COLO668 (cell line): Measurements from ENCODE around the gene LRRK2.
A peak's percentile ranks its signal among the peaks of the same experiment; 100 is the strongest.
"Not testable (repeated sequence)": the region's sequence is repeated elsewhere in the genome, so short reads cannot be mapped to it uniquely, and the experiment has no call there.

ENCODE experiments used
- DNase-seq: peaks from one replicate; lab custom pipeline; 2025; ENCODE audit not compliant: unreplicated experiment; lab: John Stamatoyannopoulos, UW

LRRK2 gene

DNA sequence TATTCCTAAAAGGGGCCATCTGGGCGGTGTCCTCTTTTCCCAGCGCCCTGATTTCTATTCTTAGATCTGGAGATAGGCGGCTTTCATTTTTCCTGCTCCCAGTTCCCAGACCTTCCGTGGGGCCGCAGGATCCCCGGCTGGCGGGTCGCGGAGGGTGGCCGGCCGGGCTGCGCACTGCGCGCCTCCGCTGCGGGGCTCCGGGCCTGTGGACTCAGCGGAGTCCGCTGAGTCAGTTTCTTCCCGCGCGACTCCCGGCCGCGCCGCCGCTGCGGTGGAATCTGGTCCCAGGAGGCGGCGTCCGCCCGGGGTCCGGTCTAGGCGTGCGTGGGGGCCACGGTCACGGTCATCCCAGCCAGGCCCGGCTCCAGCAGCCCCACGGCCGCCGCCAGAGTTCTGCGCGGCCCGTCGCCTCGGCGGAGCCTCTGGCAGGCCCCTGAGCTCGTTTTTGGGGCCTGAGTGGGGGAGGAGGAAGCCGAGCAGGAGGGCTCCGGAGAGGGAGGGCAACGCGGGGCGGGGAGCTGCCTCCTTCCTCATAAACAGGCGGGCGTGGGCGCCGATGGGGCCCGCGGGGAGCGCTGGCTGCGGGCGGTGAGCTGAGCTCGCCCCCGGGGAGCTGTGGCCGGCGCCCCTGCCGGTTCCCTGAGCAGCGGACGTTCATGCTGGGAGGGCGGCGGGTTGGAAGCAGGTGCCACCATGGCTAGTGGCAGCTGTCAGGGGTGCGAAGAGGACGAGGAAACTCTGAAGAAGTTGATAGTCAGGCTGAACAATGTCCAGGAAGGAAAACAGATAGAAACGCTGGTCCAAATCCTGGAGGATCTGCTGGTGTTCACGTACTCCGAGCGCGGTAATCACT lies at the start of gene LRRK2:
TSS of gene LRRK2 (plus strand) at position 559 of the 853 bp plus-strand sequence. CDS start at position 694, 135 bp downstream.
- peak; percentile 31 for DNase-seq

DNA sequence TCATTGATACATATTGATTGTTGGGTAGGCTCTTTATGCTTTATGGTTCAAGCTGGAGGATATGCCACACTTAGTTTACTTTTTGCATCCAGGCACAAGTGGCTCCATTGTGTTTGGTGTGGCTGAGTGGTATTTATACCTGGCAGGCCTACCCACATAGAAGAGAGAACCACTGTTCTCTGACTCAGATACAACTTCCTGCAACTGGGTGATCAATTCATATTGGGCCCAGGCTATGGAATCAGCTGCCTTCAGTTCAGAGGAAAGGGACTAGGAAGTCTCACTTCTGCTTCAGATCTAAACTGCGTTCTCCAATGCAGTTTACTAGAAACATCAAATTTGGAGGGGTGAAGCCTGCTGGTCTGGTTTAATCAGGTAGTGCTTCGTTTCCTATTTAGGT lies 49.8 kb upstream of the LRRK2 start:
- DNase-seq = no peak

DNA sequence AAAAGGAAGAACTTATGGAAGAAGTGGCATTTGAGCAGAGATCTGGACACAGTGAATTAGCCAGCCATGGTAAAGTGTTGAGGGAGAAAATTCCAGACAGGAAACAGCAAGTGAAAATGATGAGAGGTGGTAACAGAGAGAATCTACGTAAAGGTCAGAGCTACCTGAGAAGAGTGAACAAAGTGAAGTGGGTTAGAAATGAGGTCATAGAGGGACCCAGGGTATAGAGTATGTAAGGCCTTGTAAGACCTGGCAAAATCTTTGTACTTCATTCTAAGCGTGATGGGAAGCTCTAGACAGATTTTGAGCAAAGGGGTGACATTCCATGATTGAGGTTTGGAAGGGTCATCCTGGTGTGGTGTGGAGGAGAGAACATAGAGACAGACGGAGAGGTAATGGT lies 49.3 kb upstream of the LRRK2 start:
- no peak for DNase-seq

DNA sequence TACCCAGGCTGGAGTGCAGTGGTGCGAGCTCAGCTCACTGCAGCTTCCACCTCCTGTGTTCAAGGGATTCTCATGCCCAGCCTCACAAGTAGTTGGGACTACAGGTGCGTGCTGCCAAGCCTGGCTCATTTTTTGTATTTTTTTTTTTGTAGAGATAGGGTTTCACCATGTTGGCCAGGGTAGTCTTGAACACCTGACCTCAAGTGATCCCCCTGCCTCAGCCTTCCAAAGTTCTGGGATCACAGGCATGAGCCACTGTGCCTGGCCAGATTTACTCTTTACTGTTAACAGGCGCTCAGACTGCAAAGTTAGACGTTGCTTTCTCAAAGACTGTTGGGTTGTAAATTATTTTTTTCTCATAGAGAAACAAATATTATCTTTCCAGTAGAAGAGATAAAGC lies 46.1 kb upstream of the LRRK2 start:
- DNase-seq = no peak

DNA sequence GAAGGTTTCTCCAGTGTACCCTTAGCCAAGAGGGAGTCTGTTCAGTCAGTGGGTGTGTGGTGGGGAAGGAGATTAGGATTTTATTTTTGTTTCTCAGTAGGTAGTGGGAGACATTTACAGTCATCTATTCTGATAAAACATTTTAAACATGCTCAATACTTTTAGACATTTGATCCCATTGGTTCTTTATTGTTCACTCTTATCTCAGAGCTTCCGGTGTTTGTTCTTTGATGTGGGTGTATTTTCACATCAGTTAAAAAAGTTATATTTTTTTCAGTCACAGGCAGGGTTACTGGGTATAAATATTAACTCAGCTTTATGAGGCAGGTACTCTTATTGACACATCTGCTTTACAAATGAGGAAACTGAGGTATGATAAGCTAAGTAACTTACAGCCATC lies 43.3 kb upstream of the LRRK2 start:
- DNase-seq = no peak

DNA sequence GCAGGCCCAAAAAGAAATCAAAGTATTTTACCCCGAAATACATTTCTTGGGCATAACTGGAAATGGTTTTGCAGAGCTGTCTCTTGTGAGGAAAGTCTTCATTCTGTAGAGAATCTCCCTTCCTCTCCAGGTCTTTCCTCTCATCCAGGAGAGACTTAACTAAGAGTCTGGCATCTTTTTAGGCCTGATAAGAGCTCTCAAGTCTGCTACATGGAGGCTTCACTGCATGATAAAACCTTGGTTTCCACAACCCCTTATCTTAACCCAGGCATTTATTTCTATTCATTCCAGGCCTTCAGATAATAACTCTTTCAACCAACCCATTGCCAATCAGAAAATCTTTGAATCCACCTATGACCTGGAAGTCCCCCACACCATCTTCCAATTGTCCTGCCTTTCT lies 41.1 kb upstream of the LRRK2 start:
- no peak for DNase-seq

DNA sequence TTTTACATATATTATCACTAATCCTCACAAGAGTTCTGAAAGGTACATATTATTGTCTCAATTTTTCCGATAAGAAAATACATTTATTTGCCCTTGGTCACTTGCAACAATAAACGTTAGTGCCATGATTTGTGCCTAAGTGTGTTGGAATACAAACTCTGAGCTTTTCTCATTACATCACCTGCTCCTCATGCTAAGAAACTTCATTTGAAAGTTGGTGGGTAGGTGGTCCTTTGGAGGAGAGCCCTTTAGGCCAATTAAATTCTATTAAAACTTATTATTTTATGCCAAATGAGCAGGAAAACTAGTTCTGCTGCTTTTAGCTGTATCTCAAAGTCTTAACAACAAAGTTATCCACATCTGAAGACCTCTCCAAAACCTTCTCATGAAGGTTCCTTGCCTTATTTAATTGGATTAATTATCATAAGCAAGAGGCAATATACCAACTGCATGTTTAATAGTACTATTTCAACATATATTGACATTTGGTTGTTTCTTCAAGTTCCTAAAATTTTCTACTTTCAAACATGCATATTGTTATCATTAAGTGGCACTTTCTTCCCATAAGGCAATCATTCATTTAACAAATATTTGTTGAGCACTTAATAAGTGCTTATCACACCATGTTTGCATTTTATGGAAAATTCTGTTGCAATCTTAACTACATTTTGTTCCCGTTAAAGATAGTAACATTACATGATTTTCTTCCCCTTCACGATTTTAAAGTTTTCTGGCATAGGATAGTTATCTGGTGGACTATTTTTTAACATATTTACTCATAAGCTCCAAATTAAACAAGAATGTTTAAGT lies 40.1 kb upstream of the LRRK2 start:
- DNase-seq = no peak

DNA sequence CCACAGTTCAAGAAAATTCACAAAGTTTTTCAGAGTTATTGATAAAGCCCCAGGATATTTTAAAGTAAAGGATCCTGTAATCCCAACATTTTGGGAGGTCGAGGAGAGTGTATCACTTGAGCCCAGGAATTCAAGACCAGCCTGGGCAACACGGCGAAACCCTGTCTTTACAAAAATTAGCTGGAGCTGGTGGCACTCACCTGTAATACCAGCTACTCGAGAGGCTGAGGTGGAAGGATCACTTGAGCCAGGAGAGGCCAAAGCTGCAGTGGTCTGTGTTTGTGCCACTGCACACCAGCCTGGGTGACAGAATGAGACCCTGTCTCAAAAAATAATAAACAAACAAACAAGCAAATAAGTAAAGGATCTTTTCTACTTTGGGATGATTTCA lies 39.5 kb upstream of the LRRK2 start:
- DNase-seq = no peak

DNA sequence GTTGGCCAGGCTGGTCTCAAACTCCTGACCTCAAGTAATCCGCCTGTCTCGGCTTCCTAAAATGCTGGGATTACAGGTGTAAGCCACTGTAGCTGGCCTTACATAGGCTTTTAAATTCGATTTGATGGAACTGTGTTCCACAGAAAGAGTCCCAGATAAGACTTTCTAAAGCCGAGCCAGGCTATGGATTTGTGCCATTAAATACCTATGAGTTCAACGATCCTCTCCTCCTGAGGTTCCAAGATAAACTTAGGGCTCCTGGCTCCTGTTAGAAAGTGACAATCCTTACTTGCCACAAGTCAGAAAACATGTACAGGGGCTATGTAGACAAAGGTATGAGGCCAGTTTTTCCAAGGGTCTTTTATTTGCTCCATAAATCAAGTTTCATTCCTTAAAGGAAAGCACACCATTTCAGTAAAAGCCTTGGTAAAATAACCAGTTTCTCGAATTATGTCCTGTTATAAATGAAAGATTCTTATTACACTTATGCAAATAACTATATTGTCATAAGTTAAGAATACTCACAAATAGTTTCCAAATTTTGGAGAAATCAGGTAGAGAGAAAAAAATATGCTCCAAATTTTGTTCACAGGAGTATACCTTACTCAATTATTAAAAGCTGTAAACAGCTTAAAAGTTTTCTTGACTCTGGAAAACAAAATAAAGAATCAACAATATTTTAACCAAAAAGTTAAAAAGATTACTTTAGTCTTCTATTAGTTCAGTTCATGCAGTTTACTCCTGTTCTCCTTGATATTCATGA lies 36.1 kb upstream of the LRRK2 start:
- DNase-seq = no peak

DNA sequence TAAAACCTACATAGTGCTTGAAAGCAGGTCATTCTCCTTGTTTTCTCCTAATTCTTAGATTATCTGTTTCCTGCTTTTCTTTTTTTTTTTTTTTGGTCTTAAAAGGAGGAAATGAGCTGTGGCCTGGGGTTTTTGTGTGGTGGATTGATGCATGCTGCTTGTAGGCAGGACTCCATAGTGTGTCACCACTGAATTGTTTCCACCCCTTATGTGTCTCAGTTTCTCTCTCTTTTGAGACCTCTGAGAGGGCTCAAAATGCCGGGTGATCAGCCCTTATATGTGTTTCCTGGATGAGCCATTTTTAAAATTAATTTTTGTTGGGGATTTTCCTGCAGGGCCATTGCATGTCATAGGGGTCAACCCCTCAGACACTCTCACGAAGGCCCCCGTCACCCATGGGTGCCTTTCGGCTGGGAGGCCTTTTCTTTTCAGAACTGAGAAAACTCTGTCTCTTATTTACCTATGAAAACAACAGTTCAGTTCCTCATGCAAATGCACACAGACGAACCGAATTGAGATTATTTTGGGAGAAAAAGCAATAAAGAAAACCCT lies 32.0 kb upstream of the LRRK2 start:
- no peak for DNase-seq

DNA sequence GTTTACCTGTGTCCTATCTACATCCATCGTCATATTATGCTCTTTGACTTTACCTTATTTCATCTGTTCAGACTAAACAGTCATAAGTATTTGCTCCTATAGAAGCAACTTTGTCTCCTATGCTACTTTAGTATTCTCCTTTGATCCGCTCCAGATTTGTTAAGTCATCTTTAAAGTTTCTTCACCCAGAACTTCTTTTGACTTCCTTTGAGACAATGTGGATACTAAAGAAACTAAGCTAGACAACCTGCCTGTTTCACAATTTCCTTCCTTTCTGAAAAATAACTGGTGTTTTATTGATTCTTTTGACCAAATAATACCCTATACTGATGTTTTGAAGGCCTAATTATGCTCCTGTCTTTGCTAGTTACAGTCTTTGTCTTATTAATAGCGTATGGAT lies 30.0 kb upstream of the LRRK2 start:
- DNase-seq = no peak

DNA sequence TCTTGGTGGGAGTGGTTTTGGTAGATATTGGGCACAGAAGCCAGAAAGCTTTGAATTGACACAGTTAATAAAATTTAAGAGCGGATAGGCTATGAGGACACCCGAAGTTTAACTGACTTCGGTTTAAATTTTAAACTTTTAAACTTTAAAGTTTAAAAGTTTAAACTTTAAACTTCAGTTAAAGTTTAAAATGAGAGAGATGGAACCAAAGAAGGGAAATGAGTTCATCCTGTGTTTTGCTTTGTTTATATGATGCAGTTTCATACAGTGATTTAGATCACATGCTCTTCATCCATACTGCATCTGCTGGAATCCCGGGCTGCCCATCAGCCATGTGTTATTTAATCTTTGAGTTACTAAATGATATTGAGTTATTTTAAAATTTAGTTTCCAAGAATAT lies 27.2 kb upstream of the LRRK2 start:
- DNase-seq = no peak

DNA sequence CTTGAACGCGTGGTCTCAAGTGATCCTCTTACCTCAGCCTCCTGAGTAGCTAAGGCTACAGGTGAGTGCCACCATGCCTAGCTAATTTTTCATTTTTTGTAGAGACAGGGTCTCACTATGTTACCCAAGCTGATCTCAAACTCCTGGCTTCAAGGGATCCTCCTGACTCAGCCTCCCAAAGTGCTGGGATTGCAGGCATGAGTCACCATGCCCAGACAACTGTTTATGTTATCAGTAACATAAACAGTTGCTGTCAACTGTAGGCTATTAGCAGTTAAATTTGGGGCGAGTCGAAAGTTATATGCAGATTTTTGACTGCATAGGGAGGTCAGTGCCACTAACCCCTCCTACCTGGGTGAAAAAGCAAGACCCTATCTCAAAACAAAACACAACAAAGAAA lies 26.2 kb upstream of the LRRK2 start:
- no peak for DNase-seq

DNA sequence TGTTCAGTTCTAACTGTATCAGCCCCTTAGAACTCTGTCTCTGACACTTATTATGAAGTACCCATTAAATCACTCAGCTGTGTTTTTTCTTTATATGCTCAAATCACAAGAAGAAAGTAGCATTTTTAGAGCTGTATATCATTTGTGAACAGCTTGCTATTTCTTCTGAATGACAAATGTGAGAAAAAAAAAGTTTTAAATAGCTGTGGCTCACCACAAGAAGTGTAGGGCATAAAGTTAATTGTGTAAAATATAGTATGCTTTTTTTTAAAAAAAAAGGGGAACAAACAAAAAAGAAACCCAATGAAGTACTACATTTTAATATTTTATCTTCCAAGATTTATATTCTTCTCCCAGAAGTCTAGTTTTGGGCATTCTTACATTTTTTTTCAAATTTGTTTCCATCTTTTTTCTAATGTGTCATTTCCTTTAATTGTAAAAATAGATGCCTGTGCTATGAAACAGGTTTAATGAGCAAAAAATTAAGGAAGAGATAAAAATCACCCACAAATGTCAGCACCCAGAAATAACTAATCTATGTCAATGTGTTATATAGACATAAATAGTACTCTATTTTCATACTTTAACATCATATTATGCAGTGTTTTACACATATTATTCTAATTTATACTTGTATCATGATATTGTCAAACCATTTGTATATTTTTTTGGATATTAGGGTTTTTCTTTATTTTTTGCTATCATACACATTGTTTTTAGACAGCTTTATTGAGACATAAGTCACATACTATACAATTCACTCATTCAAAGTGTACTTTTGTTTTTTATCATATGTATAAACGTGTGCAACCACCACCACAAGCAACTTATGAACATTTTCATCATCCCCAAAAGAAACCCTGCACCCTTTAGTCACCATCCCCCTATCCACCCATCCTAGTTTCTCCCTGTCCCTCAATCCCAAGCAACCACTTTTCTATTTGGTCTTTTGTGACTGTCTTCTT lies 22.4 kb upstream of the LRRK2 start:
- DNase-seq = no peak

DNA sequence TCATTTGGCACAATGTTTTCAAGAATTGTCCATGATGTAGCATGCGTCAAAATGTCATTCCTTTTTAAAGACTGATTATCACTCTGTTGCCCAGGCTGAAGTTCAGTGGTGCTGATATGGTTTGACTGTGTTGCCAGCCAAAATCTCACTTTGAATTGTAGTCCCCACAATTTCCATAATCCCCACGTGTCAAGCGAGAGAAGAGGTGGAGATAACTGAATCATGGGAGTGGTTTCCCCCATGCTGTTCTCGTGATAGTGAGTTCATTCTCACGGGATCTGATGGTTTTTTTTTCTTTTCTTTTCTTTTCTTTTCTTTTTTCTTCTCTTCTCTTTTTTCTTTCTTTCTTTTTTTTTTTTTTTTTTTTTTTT lies 21.8 kb upstream of the LRRK2 start:
- no peak for DNase-seq

DNA sequence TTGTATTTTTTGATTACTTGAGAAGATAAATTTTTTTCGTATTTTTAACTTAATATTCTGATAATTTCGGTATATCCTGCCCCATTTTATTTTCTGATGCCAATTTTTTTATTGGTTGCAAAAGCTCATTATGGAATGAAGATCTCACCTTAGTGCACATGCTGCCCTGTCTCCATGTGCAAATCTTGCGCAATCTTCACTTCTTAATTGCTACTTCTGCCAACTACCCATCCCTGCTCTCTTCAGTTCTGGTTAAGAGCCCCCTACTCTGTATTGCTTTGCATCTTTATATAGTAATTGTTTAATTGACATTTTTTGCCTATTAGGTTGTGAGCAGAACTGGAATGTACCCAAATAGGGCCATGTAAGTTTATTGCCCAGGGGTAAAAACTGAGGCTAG lies 20.5 kb upstream of the LRRK2 start:
- no peak for DNase-seq

DNA sequence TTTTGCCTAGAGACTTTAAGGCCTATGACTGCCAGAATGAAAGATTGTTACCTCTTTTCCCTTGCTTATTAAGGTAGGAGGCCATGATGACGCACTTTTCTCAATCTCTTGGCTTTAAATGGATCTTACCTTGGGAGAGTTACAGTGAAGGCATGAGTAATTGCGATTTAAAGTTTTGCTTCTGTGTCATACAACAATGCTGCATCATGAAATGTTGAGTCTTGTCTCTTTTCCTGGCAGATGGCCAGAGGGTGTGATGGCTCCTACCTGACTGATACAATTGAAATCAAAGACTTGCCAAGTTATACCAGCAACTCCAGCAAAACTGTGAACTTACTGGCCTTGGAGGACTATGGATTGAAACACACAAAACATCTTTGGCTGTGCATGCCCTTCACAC lies 17.2 kb upstream of the LRRK2 start:
- DNase-seq = no peak

DNA sequence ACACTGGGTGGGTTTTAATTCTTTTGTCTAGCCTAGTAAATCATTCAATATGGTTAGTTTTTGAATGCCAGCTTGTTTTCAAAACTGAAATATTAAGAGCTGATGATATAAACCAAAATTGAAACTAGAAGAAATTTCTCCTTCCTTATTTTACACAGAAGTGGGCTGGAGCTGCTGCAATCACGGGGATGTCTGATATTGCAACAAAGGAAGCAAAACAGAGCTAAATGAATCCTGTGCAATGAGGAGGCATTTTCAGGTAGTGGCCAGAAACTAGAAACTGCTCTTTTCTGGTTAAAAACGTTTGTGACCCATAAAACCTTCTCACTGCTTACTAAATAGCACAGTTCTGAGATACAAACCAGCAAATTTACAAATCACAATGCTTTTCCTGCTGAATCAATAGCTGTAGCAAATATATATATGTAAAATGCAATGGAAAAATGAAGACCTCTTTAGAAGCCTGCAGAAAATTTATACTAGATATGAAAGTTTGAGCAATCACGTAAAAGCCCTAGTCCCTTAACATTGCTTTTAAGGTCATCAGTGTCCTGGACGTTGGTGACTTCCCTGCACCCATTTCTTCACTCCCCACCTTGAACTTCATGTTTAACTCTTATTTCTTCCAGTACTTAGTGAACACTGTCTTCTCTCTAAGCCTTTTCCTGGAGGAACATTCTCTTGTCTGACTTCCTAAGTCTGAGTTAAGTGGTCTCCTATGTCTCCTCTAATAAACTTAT lies 15.9 kb upstream of the LRRK2 start:
- no peak for DNase-seq

DNA sequence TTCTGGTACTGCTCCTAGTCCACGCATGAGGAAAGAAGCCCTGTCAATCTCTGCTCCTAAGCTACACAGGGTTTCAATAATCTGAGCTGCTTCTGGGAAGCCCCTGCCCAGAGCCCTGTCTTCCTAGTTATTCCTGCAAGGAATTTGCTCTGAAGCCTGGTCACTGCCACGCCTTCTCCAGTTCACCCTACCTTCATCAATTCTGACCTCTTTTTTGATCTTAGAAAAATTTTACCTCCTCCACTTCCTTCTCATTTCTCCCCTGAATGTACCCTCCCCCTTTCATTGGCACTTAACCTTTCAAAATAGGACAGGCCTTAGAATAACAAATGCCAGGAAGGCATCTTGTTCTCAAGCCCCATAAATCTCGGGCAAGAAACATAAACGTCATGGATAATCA lies 14.9 kb upstream of the LRRK2 start:
- no peak for DNase-seq

DNA sequence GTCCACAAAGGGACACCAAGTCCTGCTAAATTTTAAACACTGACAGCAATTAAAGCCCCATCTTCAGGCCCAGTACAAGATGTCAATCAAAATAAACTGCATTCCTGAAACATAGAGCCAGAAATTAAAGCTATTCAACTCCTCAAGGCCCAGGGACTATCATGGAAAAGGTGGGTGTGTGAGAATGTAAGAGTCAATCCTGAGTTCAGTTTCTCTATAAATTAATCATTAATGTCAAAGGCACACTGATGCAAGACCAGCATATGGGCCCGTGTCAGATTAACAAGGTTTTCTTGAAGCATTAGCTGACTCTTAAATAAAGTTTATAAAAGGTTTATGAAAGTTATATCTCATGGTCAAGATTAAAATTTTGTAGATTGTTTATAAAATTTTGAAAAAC lies 13.6 kb upstream of the LRRK2 start:
- not testable (repeated sequence) for DNase-seq
